HEK293 (cell line): ENCODE results near the gene ARHGAP42.

Experiments
- CTCF ChIA-PET: fragments of 350-600 bp; formaldehyde crosslinking; extraction: SDS; loops from one replicate; lab custom pipeline; 2021; ENCODE audit warnings: antibody characterized with exemption; lab: Yijun Ruan, JAX
- POLR2A ChIA-PET: fragments of 300-600 bp; formaldehyde crosslinking; extraction: SDS; loops from one replicate; lab custom pipeline; 2020; ENCODE audit warnings: antibody characterized with exemption, inconsistent platforms; lab: Yijun Ruan, JAX
- H3K27ac ChIP-seq: fragments of 200-500 bp; sonication (Bioruptor generic); 2 replicates; pipeline ENCODE4 v1.5.1; 2014; ENCODE audit warnings: low read depth, low read length, control low read depth, inconsistent platforms; ENCODE audit errors: extremely low read depth
- H3K36me3 ChIP-seq, 2 experiments: fragments of 200-500 bp in 1 of 2; sonication (Bioruptor generic) in 1 of 2; 1 replicate in 1 of 2; 2 replicates in 1 of 2; pipeline ENCODE4 v1.5.1; 2014 to 2017; ENCODE audit warnings: inconsistent platforms in 2 of 2, low read length in 2 of 2; ENCODE audit not compliant: control insufficient read depth in 2 of 2, insufficient read depth in 1 of 2
- H3K4me1 ChIP-seq: fragments of 200-500 bp; sonication (Bioruptor generic); 2 replicates; pipeline ENCODE4 v1.5.1; 2014; ENCODE audit warnings: mild to moderate bottlenecking, low read length, inconsistent platforms; ENCODE audit not compliant: control insufficient read depth, insufficient read depth
- H3K4me3 ChIP-seq: 2 replicates; pipeline ENCODE4 v1.5.1; 2011; ENCODE audit warnings: low read depth, mild to moderate bottlenecking, control low read depth, low read length, moderate library complexity
- H3K9me3 ChIP-seq: fragments of 200-500 bp; sonication (Bioruptor generic); 2 replicates; pipeline ENCODE4 v1.5.1; 2014; ENCODE audit warnings: low read depth, low read length, inconsistent platforms; ENCODE audit not compliant: control insufficient read depth, insufficient read depth
- GFI1B ChIP-seq: fragments of 450-650 bp; formaldehyde crosslinking; IDR thresholded peaks from 2 replicates; pipeline ENCODE4 v1.5.1; 2016; ENCODE audit warnings: missing biosample characterization, missing genetic modification characterization
- GLIS1 ChIP-seq: fragments of 450-650 bp; formaldehyde crosslinking; IDR thresholded peaks from 2 replicates; pipeline ENCODE4 v1.5.1; 2016; ENCODE audit warnings: missing biosample characterization, missing genetic modification characterization
- HOXC10 ChIP-seq: sonication (generic); formaldehyde crosslinking; IDR thresholded peaks from 2 replicates; pipeline ENCODE4 v1.8.1; 2023; ENCODE audit warnings: mild to moderate bottlenecking, missing genetic modification reagents
- IKZF3 ChIP-seq: fragments of 450-650 bp; IDR thresholded peaks from 2 replicates; pipeline ENCODE4 v1.5.0; 2018; ENCODE audit warnings: missing biosample characterization, mild to moderate bottlenecking, missing genetic modification characterization, moderate library complexity
- KLF9 ChIP-seq: fragments of 450-650 bp; formaldehyde crosslinking; IDR thresholded peaks from 2 replicates; pipeline ENCODE4 v1.5.1; 2016; ENCODE audit warnings: missing biosample characterization, missing genetic modification characterization, low read depth
- ZFHX2 ChIP-seq: fragments of 450-650 bp; formaldehyde crosslinking; conservative IDR thresholded peaks from 2 replicates; pipeline ENCODE4 v1.5.1; 2016; ENCODE audit warnings: missing biosample characterization, missing genetic modification characterization
- ZNF112 ChIP-seq: fragments of 450-650 bp; formaldehyde crosslinking; IDR thresholded peaks from 2 replicates; pipeline ENCODE4 v1.5.0; 2017; ENCODE audit warnings: missing biosample characterization, missing genetic modification characterization
- ZNF169 ChIP-seq: fragments of 450-650 bp; formaldehyde crosslinking; IDR thresholded peaks from 2 replicates; pipeline ENCODE4 v1.5.1; 2016; ENCODE audit warnings: missing biosample characterization, missing genetic modification characterization
- ZNF221 ChIP-seq: fragments of 450-650 bp; formaldehyde crosslinking; IDR thresholded peaks from 2 replicates; pipeline ENCODE4 v1.5.1; 2017; ENCODE audit warnings: missing biosample characterization, missing genetic modification characterization, borderline replicate concordance
- ZNF248 ChIP-seq: fragments of 450-650 bp; formaldehyde crosslinking; IDR thresholded peaks from 2 replicates; pipeline ENCODE4 v1.5.1; 2017; ENCODE audit warnings: missing biosample characterization, missing genetic modification characterization
- ZNF404 ChIP-seq: fragments of 450-650 bp; formaldehyde crosslinking; IDR thresholded peaks from 2 replicates; pipeline ENCODE4 v1.5.1; 2017; ENCODE audit warnings: missing biosample characterization, missing genetic modification characterization
- ZNF423 ChIP-seq: fragments of 450-650 bp; formaldehyde crosslinking; IDR thresholded peaks from 2 replicates; pipeline ENCODE4 v1.5.1; 2016; ENCODE audit warnings: missing biosample characterization, missing genetic modification characterization
- ZSCAN30 ChIP-seq: fragments of 450-650 bp; IDR thresholded peaks from 2 replicates; pipeline ENCODE4 v1.5.1; 2018; ENCODE audit warnings: missing biosample characterization, mild to moderate bottlenecking, missing genetic modification characterization, moderate library complexity
- TF ChIP-seq, protein P1 (sequence below): fragments of 450-650 bp; formaldehyde crosslinking; IDR thresholded peaks from 2 replicates; pipeline ENCODE4 v1.5.1; 2016; ENCODE audit warnings: missing biosample characterization, missing genetic modification characterization, low read depth
- TF ChIP-seq, protein P2 (sequence below): fragments of 450-650 bp; formaldehyde crosslinking; IDR thresholded peaks from 2 replicates; pipeline ENCODE4 v1.5.1; 2016; ENCODE audit warnings: missing biosample characterization, missing genetic modification characterization
- TF ChIP-seq, protein P3 (sequence below): fragments of 450-650 bp; formaldehyde crosslinking; IDR thresholded peaks from 2 replicates; pipeline ENCODE4 v1.5.0; 2017; ENCODE audit warnings: missing biosample characterization, missing genetic modification characterization, borderline replicate concordance
- TF ChIP-seq, protein P4 (sequence below): fragments of 450-650 bp; formaldehyde crosslinking; conservative IDR thresholded peaks from 2 replicates; pipeline ENCODE4 v1.5.1; 2016; ENCODE audit warnings: low read depth, missing biosample characterization, missing genetic modification characterization
- TF ChIP-seq, protein P5 (sequence below): fragments of 450-650 bp; formaldehyde crosslinking; IDR thresholded peaks from 2 replicates; pipeline ENCODE4 v1.5.1; 2016; ENCODE audit warnings: missing biosample characterization, missing genetic modification characterization
- TF ChIP-seq, protein P6 (sequence below): fragments of 450-650 bp; formaldehyde crosslinking; IDR thresholded peaks from 2 replicates; pipeline ENCODE4 v1.5.1; 2016; ENCODE audit warnings: missing biosample characterization, missing genetic modification characterization

Gene ARHGAP42

DNA sequence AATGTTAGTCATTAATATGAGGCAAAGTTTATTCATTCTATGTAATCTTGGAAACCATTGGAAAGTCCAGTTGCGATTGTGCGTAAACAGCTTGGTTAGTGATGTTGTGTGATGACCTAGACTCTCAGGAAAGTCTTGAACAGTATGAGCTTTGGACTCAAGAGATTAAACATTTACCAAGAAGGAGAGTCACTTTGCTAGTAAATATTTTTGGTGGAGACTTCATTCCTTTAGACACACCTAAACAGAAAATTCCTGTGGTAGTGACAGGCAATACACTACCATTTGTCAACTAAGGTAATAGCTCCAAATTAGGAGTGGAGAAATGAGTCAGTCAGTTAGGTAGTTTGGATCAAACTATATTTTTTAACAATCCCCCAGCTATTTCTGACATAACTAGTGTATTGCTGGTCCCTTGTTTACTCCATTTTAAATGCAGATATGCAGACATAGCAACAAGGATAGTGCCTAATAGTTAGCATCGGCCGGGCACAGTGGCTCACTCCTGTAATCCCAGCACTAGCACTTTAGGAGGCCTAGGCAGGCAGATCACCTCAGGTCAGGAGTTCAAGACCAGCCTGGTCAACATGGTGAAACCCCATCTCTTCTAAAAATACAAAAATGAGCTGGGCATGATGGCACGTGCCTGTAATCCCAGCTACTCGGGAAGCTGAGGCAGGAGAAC lies 89.3 kb downstream of the ARHGAP42 start:
- H3K36me3 ChIP-seq: no peaks in the 10 kb centered on the region
- no peak overlapping the region for H3K4me3 ChIP-seq
- H3K27ac ChIP-seq: no peak overlapping the region
- no peak for TF ChIP-seq HOXC10 (CRISPR knock-in tag)
- no peak for TF ChIP-seq ZNF423 (tag by site-specific recombination)
- TF ChIP-seq ZNF112 (tag by site-specific recombination): no peak
- TF ChIP-seq, protein P1, sequence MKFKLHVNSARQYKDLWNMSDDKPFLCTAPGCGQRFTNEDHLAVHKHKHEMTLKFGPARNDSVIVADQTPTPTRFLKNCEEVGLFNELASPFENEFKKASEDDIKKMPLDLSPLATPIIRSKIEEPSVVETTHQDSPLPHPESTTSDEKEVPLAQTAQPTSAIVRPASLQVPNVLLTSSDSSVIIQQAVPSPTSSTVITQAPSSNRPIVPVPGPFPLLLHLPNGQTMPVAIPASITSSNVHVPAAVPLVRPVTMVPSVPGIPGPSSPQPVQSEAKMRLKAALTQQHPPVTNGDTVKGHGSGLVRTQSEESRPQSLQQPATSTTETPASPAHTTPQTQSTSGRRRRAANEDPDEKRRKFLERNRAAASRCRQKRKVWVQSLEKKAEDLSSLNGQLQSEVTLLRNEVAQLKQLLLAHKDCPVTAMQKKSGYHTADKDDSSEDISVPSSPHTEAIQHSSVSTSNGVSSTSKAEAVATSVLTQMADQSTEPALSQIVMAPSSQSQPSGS (tag by site-specific recombination): no peak
- no peak for TF ChIP-seq IKZF3
- TF ChIP-seq ZNF169 (tag by site-specific recombination): no peak
- TF ChIP-seq GFI1B: no peak
- TF ChIP-seq, protein P2, sequence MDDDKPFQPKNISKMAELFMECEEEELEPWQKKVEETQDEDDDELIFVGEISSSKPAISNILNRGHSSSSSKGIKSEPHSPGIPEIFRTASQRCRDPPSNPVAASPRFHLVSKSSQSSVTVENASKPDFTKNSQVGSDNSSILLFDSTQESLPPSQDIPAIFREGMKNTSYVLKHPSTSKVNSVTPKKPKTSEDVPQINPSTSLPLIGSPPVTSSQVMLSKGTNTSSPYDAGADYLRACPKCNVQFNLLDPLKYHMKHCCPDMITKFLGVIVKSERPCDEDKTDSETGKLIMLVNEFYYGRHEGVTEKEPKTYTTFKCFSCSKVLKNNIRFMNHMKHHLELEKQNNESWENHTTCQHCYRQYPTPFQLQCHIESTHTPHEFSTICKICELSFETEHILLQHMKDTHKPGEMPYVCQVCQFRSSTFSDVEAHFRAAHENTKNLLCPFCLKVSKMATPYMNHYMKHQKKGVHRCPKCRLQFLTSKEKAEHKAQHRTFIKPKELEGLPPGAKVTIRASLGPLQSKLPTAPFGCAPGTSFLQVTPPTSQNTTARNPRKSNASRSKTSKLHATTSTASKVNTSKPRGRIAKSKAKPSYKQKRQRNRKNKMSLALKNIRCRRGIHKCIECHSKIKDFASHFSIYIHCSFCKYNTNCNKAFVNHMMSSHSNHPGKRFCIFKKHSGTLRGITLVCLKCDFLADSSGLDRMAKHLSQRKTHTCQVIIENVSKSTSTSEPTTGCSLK (tag by site-specific recombination): no peak
- no peak for TF ChIP-seq ZFHX2 (tag by site-specific recombination)
- TF ChIP-seq, protein P3, sequence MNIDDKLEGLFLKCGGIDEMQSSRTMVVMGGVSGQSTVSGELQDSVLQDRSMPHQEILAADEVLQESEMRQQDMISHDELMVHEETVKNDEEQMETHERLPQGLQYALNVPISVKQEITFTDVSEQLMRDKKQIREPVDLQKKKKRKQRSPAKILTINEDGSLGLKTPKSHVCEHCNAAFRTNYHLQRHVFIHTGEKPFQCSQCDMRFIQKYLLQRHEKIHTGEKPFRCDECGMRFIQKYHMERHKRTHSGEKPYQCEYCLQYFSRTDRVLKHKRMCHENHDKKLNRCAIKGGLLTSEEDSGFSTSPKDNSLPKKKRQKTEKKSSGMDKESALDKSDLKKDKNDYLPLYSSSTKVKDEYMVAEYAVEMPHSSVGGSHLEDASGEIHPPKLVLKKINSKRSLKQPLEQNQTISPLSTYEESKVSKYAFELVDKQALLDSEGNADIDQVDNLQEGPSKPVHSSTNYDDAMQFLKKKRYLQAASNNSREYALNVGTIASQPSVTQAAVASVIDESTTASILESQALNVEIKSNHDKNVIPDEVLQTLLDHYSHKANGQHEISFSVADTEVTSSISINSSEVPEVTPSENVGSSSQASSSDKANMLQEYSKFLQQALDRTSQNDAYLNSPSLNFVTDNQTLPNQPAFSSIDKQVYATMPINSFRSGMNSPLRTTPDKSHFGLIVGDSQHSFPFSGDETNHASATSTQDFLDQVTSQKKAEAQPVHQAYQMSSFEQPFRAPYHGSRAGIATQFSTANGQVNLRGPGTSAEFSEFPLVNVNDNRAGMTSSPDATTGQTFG (tag by site-specific recombination): no peak
- no peak for TF ChIP-seq ZNF248 (tag by site-specific recombination)
- TF ChIP-seq KLF9 (tag by site-specific recombination): no peak
- TF ChIP-seq, all 188 proteins: peak for 0
- H3K4me1 ChIP-seq: no peaks in the 10 kb centered on the region
- H3K9me3 ChIP-seq: no peaks in the 10 kb centered on the region
- CTCF ChIA-PET: interaction anchor here (0.5 to 0.9 kb wide), 5 partner anchors 9 to 1532 kb away, joined by 3 to 6 read pairs (median 3); no protein-coding TSS in a partner anchor
- POLR2A ChIA-PET: interaction anchor here (0.7 kb wide), 1 partner anchor 153 kb away, joined by 6 read pairs; no protein-coding TSS in a partner anchor

DNA sequence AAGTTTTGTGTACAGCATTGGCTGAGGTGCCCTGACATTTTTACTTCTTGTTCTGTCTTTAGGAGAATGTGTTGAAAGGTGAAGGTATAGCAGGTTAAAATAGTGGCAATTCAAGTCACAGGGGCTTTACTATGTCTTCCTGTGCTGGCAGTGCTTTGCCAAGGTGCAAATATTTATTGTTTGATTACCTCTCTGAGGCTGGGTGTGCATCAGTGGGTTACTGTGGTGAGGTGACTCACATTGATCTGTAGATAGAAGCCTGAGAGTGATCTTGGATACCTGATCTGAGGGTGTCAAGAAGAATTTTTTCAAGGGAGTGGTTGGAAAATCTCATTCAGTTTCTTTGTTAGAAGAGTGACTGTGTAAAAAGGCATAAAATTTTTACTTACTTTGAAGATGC lies 90.0 kb downstream of the ARHGAP42 start:
- Histone ChIP-seq H3K27ac (no peak overlapping the region), H3K4me1 (no peaks in the 10 kb centered on the region), H3K9me3 (no peaks in the 10 kb centered on the region), H3K4me3 (no peak overlapping the region), H3K36me3 (no peaks in the 10 kb centered on the region)
- ChIA-PET CTCF (interaction anchor here (0.6 kb wide), 2 partner anchors 42 to 98 kb away, joined by 3 read pairs; no protein-coding TSS in a partner anchor), POLR2A (interaction anchor here (0.7 kb wide), 1 partner anchor 154 kb away, joined by 6 read pairs; no protein-coding TSS in a partner anchor)
- TF ChIP-seq, protein P4, sequence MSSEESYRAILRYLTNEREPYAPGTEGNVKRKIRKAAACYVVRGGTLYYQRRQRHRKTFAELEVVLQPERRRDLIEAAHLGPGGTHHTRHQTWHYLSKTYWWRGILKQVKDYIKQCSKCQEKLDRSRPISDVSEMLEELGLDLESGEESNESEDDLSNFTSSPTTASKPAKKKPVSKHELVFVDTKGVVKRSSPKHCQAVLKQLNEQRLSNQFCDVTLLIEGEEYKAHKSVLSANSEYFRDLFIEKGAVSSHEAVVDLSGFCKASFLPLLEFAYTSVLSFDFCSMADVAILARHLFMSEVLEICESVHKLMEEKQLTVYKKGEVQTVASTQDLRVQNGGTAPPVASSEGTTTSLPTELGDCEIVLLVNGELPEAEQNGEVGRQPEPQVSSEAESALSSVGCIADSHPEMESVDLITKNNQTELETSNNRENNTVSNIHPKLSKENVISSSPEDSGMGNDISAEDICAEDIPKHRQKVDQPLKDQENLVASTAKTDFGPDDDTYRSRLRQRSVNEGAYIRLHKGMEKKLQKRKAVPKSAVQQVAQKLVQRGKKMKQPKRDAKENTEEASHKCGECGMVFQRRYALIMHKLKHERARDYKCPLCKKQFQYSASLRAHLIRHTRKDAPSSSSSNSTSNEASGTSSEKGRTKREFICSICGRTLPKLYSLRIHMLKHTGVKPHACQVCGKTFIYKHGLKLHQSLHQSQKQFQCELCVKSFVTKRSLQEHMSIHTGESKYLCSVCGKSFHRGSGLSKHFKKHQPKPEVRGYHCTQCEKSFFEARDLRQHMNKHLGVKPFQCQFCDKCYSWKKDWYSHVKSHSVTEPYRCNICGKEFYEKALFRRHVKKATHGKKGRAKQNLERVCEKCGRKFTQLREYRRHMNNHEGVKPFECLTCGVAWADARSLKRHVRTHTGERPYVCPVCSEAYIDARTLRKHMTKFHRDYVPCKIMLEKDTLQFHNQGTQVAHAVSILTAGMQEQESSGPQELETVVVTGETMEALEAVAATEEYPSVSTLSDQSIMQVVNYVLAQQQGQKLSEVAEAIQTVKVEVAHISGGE: no peak
- TF ChIP-seq, protein P5, sequence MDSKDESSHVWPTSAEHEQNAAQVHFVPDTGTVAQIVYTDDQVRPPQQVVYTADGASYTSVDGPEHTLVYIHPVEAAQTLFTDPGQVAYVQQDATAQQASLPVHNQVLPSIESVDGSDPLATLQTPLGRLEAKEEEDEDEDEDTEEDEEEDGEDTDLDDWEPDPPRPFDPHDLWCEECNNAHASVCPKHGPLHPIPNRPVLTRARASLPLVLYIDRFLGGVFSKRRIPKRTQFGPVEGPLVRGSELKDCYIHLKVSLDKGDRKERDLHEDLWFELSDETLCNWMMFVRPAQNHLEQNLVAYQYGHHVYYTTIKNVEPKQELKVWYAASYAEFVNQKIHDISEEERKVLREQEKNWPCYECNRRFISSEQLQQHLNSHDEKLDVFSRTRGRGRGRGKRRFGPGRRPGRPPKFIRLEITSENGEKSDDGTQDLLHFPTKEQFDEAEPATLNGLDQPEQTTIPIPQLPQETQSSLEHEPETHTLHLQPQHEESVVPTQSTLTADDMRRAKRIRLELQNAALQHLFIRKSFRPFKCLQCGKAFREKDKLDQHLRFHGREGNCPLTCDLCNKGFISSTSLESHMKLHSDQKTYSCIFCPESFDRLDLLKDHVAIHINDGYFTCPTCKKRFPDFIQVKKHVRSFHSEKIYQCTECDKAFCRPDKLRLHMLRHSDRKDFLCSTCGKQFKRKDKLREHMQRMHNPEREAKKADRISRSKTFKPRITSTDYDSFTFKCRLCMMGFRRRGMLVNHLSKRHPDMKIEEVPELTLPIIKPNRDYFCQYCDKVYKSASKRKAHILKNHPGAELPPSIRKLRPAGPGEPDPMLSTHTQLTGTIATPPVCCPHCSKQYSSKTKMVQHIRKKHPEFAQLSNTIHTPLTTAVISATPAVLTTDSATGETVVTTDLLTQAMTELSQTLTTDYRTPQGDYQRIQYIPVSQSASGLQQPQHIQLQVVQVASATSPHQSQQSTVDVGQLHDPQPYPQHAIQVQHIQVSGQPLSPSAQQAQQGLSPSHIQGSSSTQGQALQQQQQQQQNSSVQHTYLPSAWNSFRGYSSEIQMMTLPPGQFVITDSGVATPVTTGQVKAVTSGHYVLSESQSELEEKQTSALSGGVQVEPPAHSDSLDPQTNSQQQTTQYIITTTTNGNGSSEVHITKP (tag by site-specific recombination): no peak
- TF ChIP-seq ZNF221 (no peak), ZNF404 (no peak), ZSCAN30 (tag by site-specific recombination) (no peak), GLIS1 (tag by site-specific recombination) (no peak), ZNF169 (tag by site-specific recombination) (no peak)
- TF ChIP-seq, protein P6, sequence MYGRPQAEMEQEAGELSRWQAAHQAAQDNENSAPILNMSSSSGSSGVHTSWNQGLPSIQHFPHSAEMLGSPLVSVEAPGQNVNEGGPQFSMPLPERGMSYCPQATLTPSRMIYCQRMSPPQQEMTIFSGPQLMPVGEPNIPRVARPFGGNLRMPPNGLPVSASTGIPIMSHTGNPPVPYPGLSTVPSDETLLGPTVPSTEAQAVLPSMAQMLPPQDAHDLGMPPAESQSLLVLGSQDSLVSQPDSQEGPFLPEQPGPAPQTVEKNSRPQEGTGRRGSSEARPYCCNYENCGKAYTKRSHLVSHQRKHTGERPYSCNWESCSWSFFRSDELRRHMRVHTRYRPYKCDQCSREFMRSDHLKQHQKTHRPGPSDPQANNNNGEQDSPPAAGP (tag by site-specific recombination): no peak
